Measurements from ENCODE around the gene THADA.

THADA gene

DNA sequence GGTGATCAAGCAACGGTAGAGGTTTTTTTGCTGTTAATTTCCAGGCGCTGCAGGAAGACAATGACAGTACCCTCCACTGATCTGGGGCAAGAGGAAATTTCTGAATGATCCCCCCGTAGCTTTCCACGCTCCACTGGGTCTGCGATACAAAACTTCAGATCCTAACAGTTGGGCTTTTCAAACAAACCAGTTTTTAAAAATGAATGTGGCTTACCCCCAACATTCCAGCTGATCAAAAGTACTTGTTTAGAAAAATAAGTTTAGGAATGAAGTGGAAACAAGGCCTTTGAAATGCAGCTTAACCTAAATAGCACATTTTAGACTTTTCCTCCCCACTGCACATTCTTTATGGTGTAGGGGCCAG lies 375.1 kb downstream of the THADA start:
- H3K4me1 ChIP-seq (ENCODE audit: insufficient read depth, low read length, severe bottlenecking) = peaks cover 65% of the 10 kb centered on the region
- peak overlapping the region; percentile 84 for H3K9ac ChIP-seq (ENCODE audit: low read length)
- H3K79me2 ChIP-seq (ENCODE audit: insufficient read depth, low read length) = peaks cover 21% of the 10 kb centered on the region
- peaks cover 38% of the 10 kb centered on the region for H3F3A ChIP-seq (ENCODE audit: insufficient read depth, low read length)
- H3K27me3 ChIP-seq (ENCODE audit: insufficient read depth, low read length) = no peaks in the 10 kb centered on the region
- peak overlapping the region; percentile 99 for H3K27ac ChIP-seq (ENCODE audit: low read depth, low read length, poor library complexity, severe bottlenecking)
- no peak overlapping the region for H2AFZ ChIP-seq (ENCODE audit: low read length)
- TF ChIP-seq EZH2 (IDR thresholded peaks at IDR 0.05; ENCODE audit: borderline replicate concordance, low read length) (no peak), CTCF (IDR thresholded peaks at IDR 0.05; ENCODE audit: low read length) (no peak)
- H3K9me3 ChIP-seq (ENCODE audit: low read length) = no peaks in the 10 kb centered on the region
- H3K9me2 ChIP-seq (ENCODE audit: low read depth, low read length) = no peaks in the 10 kb centered on the region
- H3K4me2 ChIP-seq (ENCODE audit: low read length) = peak overlapping the region; percentile 92
- H4K20me1 ChIP-seq (ENCODE audit: insufficient read depth, low read length) = no peaks in the 10 kb centered on the region
- H3K4me3 ChIP-seq (ENCODE audit: low read depth, low read length, poor library complexity, severe bottlenecking) = peak overlapping the region; percentile 71
- peaks cover 41% of the 10 kb centered on the region for H3K36me3 ChIP-seq (ENCODE audit: insufficient read depth, low read length)

- no peak for TF ChIP-seq CTCF (IDR thresholded peaks at IDR 0.05; ENCODE audit: low read length)
- TF ChIP-seq EZH2 (IDR thresholded peaks at IDR 0.05; ENCODE audit: borderline replicate concordance, low read length) = no peak
- peak overlapping the region; percentile 84 for H3K9ac ChIP-seq (ENCODE audit: low read length)
- H3K4me2 ChIP-seq (ENCODE audit: low read length) = peak overlapping the region; percentile 92
- H2AFZ ChIP-seq (ENCODE audit: low read length) = no peak overlapping the region
- H3K36me3 ChIP-seq (ENCODE audit: insufficient read depth, low read length) = peaks cover 36% of the 10 kb centered on the region
- H3K4me3 ChIP-seq (ENCODE audit: low read depth, low read length, poor library complexity, severe bottlenecking) = peak overlapping the region; percentile 71
- H3K4me1 ChIP-seq (ENCODE audit: insufficient read depth, low read length, severe bottlenecking) = peaks cover 65% of the 10 kb centered on the region
- H3K9me3 ChIP-seq (ENCODE audit: low read length) = no peaks in the 10 kb centered on the region
- H4K20me1 ChIP-seq (ENCODE audit: insufficient read depth, low read length) = no peaks in the 10 kb centered on the region
- no peaks in the 10 kb centered on the region for H3K9me2 ChIP-seq (ENCODE audit: low read depth, low read length)
- H3K27me3 ChIP-seq (ENCODE audit: insufficient read depth, low read length) = no peaks in the 10 kb centered on the region
- peak overlapping the region; percentile 99 for H3K27ac ChIP-seq (ENCODE audit: low read depth, low read length, poor library complexity, severe bottlenecking)
- H3F3A ChIP-seq (ENCODE audit: insufficient read depth, low read length) = peaks cover 38% of the 10 kb centered on the region
- peaks cover 17% of the 10 kb centered on the region for H3K79me2 ChIP-seq (ENCODE audit: insufficient read depth, low read length)
Measured at GRCh38 chr2:43220229-43220751, 375.5 kb downstream of the THADA start.

DNA sequence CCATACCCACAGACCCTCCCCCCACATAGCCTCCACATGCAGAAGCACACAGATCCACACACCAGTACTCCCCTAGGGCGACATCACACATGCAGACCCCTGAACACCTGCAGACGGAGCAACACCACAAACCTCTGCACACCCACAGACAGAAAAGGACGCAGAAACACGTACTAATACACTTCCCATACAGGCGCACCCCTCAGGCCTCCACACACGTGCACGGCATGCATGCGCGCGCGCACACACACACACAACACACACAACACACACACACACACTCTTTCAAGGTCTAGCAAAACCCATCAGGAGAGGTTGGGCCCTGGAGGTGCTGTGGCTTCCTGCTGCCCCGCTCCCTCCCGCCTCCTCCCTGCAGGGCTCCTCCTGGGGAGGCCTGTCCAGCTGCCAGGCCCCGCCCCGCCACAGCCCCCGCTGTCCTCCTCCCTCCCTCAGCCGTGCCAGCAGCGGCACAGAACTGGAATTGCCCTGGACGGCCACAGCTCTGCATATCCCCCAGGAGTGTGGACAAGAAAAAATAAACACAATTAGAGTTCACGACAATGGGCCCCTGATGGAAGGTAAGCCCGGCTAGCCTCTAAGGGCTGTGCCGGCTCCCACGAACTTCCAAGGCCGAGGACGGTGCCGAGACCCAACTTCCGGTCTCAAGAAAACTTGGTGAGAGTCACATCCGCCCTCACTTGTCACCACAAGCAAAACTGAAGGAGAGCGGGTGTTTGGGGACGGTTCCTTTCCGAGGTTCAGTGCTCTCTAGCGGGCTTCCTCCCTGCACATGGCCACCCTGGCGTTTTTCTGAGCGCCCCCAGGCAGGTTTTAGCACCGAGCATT lies 376.2 kb downstream of the THADA start:
- H2AFZ ChIP-seq (ENCODE audit: low read length) = no peak overlapping the region; the same call in 1 of the 2 replicates
- TF ChIP-seq EZH2 (IDR thresholded peaks at IDR 0.05; ENCODE audit: borderline replicate concordance, low read length) = no peak
- TF ChIP-seq CTCF (IDR thresholded peaks at IDR 0.05; ENCODE audit: low read length) = peak; percentile 32; the same call in 1 of the 2 replicates

More for the DNA sequence above, 376.2 kb downstream of the THADA start:
- Histone ChIP-seq H3K9me3 (ENCODE audit: low read length) (no peaks in the 10 kb centered on the region), H3K9me2 (ENCODE audit: low read depth, low read length) (no peaks in the 10 kb centered on the region), H3K4me3 (ENCODE audit: low read depth, low read length, poor library complexity, severe bottlenecking) (peak overlapping the region; percentile 71), H4K20me1 (ENCODE audit: insufficient read depth, low read length) (no peaks in the 10 kb centered on the region), H3K79me2 (ENCODE audit: insufficient read depth, low read length) (peaks cover 17% of the 10 kb centered on the region), H3K4me2 (ENCODE audit: low read length) (peak overlapping the region; percentile 92), H3K4me1 (ENCODE audit: insufficient read depth, low read length, severe bottlenecking) (peaks cover 65% of the 10 kb centered on the region), H3K27me3 (ENCODE audit: insufficient read depth, low read length) (no peaks in the 10 kb centered on the region), H3F3A (ENCODE audit: insufficient read depth, low read length) (peaks cover 38% of the 10 kb centered on the region), H3K27ac (ENCODE audit: low read depth, low read length, poor library complexity, severe bottlenecking) (peak overlapping the region; percentile 99), H3K36me3 (ENCODE audit: insufficient read depth, low read length) (peaks cover 30% of the 10 kb centered on the region), H3K9ac (ENCODE audit: low read length) (peak overlapping the region; percentile 84)
